Measurements from ENCODE around the gene KLHDC4.
A peak's percentile ranks its signal among the peaks of the same experiment; 100 is the strongest.

Gene KLHDC4

DNA sequence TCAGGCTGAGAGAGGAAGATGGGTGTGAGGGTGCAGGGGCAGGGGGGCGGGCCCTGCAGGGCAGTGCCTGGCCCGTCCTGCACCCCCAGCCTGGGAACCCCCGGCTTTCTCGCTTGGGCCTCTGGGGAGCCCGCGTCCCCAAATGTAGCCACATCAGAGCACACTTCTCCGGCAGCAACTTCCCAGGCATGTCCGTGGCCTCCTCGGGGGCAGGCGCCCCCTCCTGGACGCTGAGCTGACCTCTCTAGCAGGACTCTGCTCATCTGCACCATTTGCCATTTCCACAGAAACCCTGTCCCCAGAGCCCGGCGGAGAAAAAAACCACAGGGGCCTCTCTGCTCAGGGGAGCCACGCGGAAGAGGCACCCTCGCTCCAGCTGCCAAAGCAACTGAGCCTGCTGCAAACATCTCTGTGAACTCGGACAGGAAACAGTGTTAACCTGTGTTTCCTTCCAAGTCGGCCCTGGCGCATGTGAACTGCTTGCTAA lies 63.4 kb downstream of the KLHDC4 start:
- Histone ChIP-seq H3K27ac (ENCODE audit: low read depth, low read length) (no peak overlapping the region), H2AK5ac (ENCODE audit: low read length) (no peak overlapping the region), H3K79me1 (ENCODE audit: low read length) (peaks cover 2% of the 10 kb centered on the region), H3K4me3 (ENCODE audit: low read length) (no peak overlapping the region), H2BK15ac (replicated peaks; ENCODE audit: low read depth) (no peak overlapping the region), H3K27me3 (ENCODE audit: insufficient read depth, low read length, poor library complexity) (no peaks in the 10 kb centered on the region), H4K5ac (ENCODE audit: low read length) (no peak overlapping the region), H3K23ac (ENCODE audit: low read length) (no peak overlapping the region), H3K18ac (ENCODE audit: low read length) (no peak overlapping the region), H2BK5ac (ENCODE audit: low read length) (no peak overlapping the region), H3K4ac (ENCODE audit: low read depth, low read length) (no peak overlapping the region), H4K8ac (ENCODE audit: low read depth, low read length) (no peak overlapping the region), H3K4me1 (ENCODE audit: control insufficient read depth, low read depth, low read length) (no peaks in the 10 kb centered on the region), H3K36me3 (ENCODE audit: control insufficient read depth, insufficient read depth, low read length) (no peaks in the 10 kb centered on the region), H3K9ac (ENCODE audit: low read length) (no peak overlapping the region), H3K4me2 (ENCODE audit: low read length) (no peak overlapping the region), H3K79me2 (ENCODE audit: control insufficient read depth, insufficient read depth, low read length) (no peaks in the 10 kb centered on the region), H3K56ac (ENCODE audit: low read length) (no peak overlapping the region), H2BK120ac (ENCODE audit: low read depth, low read length) (no peak overlapping the region)
- no CpG with 5 or more reads among the region's 19 CpGs for whole genome bisulfite sequencing (ENCODE audit: extremely low coverage, insufficient coverage, low lambda C conversion rate)
- peak; percentile 58 for DNase-seq

DNA sequence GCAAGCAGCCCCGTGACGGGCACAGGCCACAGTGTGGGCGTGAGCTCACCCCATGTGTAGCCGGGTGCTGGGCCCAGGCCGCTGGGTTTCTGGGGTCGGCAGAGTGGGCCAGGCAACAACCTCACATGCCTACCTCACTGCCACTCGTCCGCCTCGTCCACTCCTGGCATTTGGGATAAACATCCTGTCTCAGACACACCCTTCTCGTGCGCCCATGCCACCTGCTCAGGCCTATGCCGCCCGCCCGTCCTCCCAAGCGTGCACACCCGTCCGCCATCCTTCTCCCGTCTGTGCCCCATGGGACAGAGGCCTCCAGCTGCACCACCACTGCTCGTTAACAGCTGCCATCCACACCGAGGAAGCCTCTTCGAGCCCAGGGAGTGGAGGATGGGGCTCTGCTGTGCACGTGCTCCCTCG lies 64.3 kb downstream of the KLHDC4 start:
- H3K36me3 ChIP-seq (ENCODE audit: control insufficient read depth, insufficient read depth, low read length): no peaks in the 10 kb centered on the region
- no peak overlapping the region for H3K27ac ChIP-seq (ENCODE audit: low read depth, low read length)

DNA sequence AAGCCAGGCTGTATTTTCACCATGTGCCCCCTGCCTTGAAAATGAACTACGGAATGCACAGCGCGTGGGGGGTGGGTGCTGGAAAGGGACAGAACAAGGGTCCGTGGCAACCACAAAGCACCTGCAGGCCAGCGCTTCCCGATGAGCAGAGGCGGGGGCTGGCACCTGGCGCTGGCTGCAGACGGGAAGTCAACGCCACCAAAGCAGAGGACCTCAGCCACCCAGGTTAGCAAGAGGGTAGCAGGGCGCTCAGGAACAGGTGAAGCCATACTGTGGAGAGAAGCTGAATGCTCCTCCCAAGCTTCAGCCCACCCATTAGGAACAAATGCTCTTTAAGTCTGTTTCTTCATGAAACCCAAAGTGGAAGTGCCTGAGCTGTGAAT lies 64.7 kb downstream of the KLHDC4 start:
- H3K4ac ChIP-seq (ENCODE audit: low read depth, low read length): no peak overlapping the region

More for the DNA sequence above, 64.3 kb downstream of the KLHDC4 start:
- no peak overlapping the region for H3K4ac ChIP-seq (ENCODE audit: low read depth, low read length)
- DNase-seq: no peak
- no peaks in the 10 kb centered on the region for H3K79me2 ChIP-seq (ENCODE audit: control insufficient read depth, insufficient read depth, low read length)
- H4K8ac ChIP-seq (ENCODE audit: low read depth, low read length): no peak overlapping the region
- H2BK5ac ChIP-seq (ENCODE audit: low read length): no peak overlapping the region
- H3K27me3 ChIP-seq (ENCODE audit: insufficient read depth, low read length, poor library complexity): no peaks in the 10 kb centered on the region
- H3K9ac ChIP-seq (ENCODE audit: low read length): no peak overlapping the region
- no peaks in the 10 kb centered on the region for H3K4me1 ChIP-seq (ENCODE audit: control insufficient read depth, low read depth, low read length)
- H3K23ac ChIP-seq (ENCODE audit: low read length): no peak overlapping the region
- H2BK15ac ChIP-seq (replicated peaks; ENCODE audit: low read depth): no peak overlapping the region
- H3K56ac ChIP-seq (ENCODE audit: low read length): no peak overlapping the region
- H3K79me1 ChIP-seq (ENCODE audit: low read length): peaks cover 2% of the 10 kb centered on the region
- H2AK5ac ChIP-seq (ENCODE audit: low read length): no peak overlapping the region
- H2BK120ac ChIP-seq (ENCODE audit: low read depth, low read length): no peak overlapping the region
- WGBS (ENCODE audit: extremely low coverage, insufficient coverage, low lambda C conversion rate): no CpG with 5 or more reads among the region's 23 CpGs
- no peak overlapping the region for H3K18ac ChIP-seq (ENCODE audit: low read length)
- no peak overlapping the region for H3K4me2 ChIP-seq (ENCODE audit: low read length)
- no peak overlapping the region for H3K4me3 ChIP-seq (ENCODE audit: low read length)
- no peak overlapping the region for H4K5ac ChIP-seq (ENCODE audit: low read length)

DNA sequence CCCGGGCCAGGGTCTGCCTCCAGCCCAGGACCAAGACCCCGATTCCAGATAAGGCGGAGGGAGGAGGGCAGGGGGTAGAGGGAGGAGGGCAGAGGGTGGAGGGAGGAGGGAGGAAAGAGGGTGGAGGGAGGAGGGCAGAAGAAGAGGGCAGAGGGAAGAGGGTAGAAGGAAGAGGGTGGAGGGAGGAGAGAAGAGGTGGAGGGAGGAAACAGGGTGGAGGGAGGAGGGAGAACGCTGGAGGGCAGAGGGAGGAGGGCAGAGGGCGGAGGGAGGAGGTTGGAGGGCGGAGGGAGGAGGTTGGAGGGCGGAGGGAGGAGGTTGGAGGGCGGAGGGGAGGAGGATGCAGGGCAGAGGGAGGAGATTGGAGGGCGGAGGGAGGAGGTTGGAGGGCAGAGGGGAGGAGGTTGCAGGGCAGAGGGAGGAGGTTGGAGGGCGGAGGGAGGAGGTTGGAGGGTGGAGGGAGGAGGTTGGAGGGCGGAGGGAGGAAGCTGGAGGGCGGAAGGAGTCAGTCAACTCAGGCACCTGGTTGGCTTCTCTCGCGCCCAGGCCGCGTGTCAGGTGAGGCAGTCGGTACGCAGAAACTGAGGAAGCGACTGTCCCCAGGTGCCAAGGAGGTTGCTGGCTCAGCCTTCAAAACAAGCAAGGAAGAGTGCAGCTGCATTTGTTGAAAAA lies 65.2 kb downstream of the KLHDC4 start:
- Histone ChIP-seq H2BK5ac (ENCODE audit: low read length) (no peak overlapping the region), H2AK5ac (ENCODE audit: low read length) (no peak overlapping the region), H2BK120ac (ENCODE audit: low read depth, low read length) (no peak overlapping the region), H2BK15ac (replicated peaks; ENCODE audit: low read depth) (no peak overlapping the region), H3K4ac (ENCODE audit: low read depth, low read length) (no peak overlapping the region), H3K36me3 (ENCODE audit: control insufficient read depth, insufficient read depth, low read length) (no peaks in the 10 kb centered on the region), H3K4me2 (ENCODE audit: low read length) (no peak overlapping the region), H4K5ac (ENCODE audit: low read length) (no peak overlapping the region), H3K27me3 (ENCODE audit: insufficient read depth, low read length, poor library complexity) (no peaks in the 10 kb centered on the region), H3K27ac (ENCODE audit: low read depth, low read length) (no peak overlapping the region), H3K56ac (ENCODE audit: low read length) (no peak overlapping the region), H4K8ac (ENCODE audit: low read depth, low read length) (no peak overlapping the region), H3K23ac (ENCODE audit: low read length) (no peak overlapping the region), H3K4me1 (ENCODE audit: control insufficient read depth, low read depth, low read length) (no peaks in the 10 kb centered on the region), H3K18ac (ENCODE audit: low read length) (no peak overlapping the region), H3K4me3 (ENCODE audit: low read length) (no peak overlapping the region), H3K79me2 (ENCODE audit: control insufficient read depth, insufficient read depth, low read length) (no peaks in the 10 kb centered on the region), H3K79me1 (ENCODE audit: low read length) (peaks cover 2% of the 10 kb centered on the region), H3K9ac (ENCODE audit: low read length) (no peak overlapping the region)
- no CpG with 5 or more reads among the region's 19 CpGs for WGBS (ENCODE audit: extremely low coverage, insufficient coverage, low lambda C conversion rate)
- DNase-seq: no peak

More for the DNA sequence above, 64.7 kb downstream of the KLHDC4 start:
- H3K9ac ChIP-seq (ENCODE audit: low read length): no peak overlapping the region
- H3K79me1 ChIP-seq (ENCODE audit: low read length): peaks cover 2% of the 10 kb centered on the region
- no peak overlapping the region for H2BK5ac ChIP-seq (ENCODE audit: low read length)
- no peak for DNase-seq
- no peaks in the 10 kb centered on the region for H3K79me2 ChIP-seq (ENCODE audit: control insufficient read depth, insufficient read depth, low read length)
- H2BK15ac ChIP-seq (replicated peaks; ENCODE audit: low read depth): no peak overlapping the region
- no peak overlapping the region for H2BK120ac ChIP-seq (ENCODE audit: low read depth, low read length)
- H3K4me3 ChIP-seq (ENCODE audit: low read length): no peak overlapping the region
- no peak overlapping the region for H3K56ac ChIP-seq (ENCODE audit: low read length)
- H3K23ac ChIP-seq (ENCODE audit: low read length): no peak overlapping the region
- WGBS (ENCODE audit: extremely low coverage, insufficient coverage, low lambda C conversion rate): no CpG with 5 or more reads among the region's 11 CpGs
- H3K4me2 ChIP-seq (ENCODE audit: low read length): no peak overlapping the region
- no peaks in the 10 kb centered on the region for H3K27me3 ChIP-seq (ENCODE audit: insufficient read depth, low read length, poor library complexity)
- no peaks in the 10 kb centered on the region for H3K36me3 ChIP-seq (ENCODE audit: control insufficient read depth, insufficient read depth, low read length)
- H3K4me1 ChIP-seq (ENCODE audit: control insufficient read depth, low read depth, low read length): no peaks in the 10 kb centered on the region
- no peak overlapping the region for H3K27ac ChIP-seq (ENCODE audit: low read depth, low read length)
- no peak overlapping the region for H3K18ac ChIP-seq (ENCODE audit: low read length)
- no peak overlapping the region for H4K8ac ChIP-seq (ENCODE audit: low read depth, low read length)
- no peak overlapping the region for H2AK5ac ChIP-seq (ENCODE audit: low read length)
- H4K5ac ChIP-seq (ENCODE audit: low read length): no peak overlapping the region

DNA sequence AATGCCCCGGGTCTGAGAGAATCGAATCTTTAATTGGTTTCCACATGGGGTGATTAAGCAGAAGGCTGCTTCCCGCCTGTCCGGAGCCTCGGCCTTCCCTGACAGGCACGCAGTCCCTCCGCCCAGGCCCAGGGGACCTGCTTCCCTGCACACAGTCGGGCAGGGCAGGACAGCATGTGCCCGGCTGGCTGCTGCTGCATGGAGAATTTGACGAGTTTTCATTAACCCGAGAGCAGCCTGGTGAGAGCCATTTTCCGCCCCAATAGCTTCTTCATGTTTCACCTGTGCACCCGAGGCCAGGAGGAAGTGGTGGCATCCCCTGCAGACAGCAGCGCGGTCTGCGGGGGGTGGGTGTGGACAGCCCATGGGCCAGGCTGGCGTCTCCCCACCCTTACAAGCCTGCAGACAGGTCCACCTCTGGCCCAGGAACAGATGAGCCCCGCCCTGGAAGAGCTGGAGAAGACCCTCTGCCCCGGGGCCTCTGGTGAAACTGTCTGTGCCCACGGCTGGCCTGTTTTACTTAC lies 67.0 kb downstream of the KLHDC4 start:
- H3K9ac ChIP-seq (ENCODE audit: low read length): no peak overlapping the region
- DNase-seq: no peak

DNA sequence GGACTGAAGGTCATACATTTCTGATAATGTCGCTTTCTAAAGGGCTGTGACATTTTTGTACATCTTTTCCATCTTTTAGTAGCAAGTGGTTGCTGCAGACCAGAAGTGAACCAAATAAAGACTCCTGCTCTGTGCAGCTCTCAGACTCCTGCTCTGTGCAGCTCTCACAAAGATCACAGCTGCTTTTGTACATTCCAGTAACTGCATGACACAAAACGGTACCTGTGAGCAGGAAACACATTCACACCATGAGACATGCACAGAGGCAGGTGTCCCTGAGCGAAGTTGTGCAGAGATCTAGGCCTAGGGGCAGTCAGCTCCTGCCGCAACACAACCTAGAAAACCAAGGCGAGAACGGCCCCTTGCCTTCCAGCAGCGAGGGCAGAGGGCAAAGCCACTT lies 67.5 kb downstream of the KLHDC4 start:
- no peak overlapping the region for H3K18ac ChIP-seq (ENCODE audit: low read length)
- no peak overlapping the region for H2BK15ac ChIP-seq (replicated peaks; ENCODE audit: low read depth)
- no peak overlapping the region for H3K23ac ChIP-seq (ENCODE audit: low read length)
- no peak overlapping the region for H2AK5ac ChIP-seq (ENCODE audit: low read length)
- no peak overlapping the region for H3K4me2 ChIP-seq (ENCODE audit: low read length)
- H3K4me3 ChIP-seq (ENCODE audit: low read length): no peak overlapping the region
- H3K27me3 ChIP-seq (ENCODE audit: insufficient read depth, low read length, poor library complexity): no peaks in the 10 kb centered on the region
- H3K4ac ChIP-seq (ENCODE audit: low read depth, low read length): no peak overlapping the region
- H4K8ac ChIP-seq (ENCODE audit: low read depth, low read length): no peak overlapping the region
- H3K9ac ChIP-seq (ENCODE audit: low read length): no peak overlapping the region
- no peaks in the 10 kb centered on the region for H3K79me1 ChIP-seq (ENCODE audit: low read length)
- DNase-seq: no peak
- no peaks in the 10 kb centered on the region for H3K4me1 ChIP-seq (ENCODE audit: control insufficient read depth, low read depth, low read length)
- H2BK5ac ChIP-seq (ENCODE audit: low read length): no peak overlapping the region
- H3K27ac ChIP-seq (ENCODE audit: low read depth, low read length): no peak overlapping the region
- no peak overlapping the region for H2BK120ac ChIP-seq (ENCODE audit: low read depth, low read length)
- H4K5ac ChIP-seq (ENCODE audit: low read length): no peak overlapping the region
- H3K36me3 ChIP-seq (ENCODE audit: control insufficient read depth, insufficient read depth, low read length): no peaks in the 10 kb centered on the region
- no peaks in the 10 kb centered on the region for H3K79me2 ChIP-seq (ENCODE audit: control insufficient read depth, insufficient read depth, low read length)
- WGBS (ENCODE audit: extremely low coverage, insufficient coverage, low lambda C conversion rate): no CpG with 5 or more reads among the region's 7 CpGs
- H3K56ac ChIP-seq (ENCODE audit: low read length): no peak overlapping the region

More for the DNA sequence above, 67.0 kb downstream of the KLHDC4 start:
- Histone ChIP-seq H2BK5ac (ENCODE audit: low read length) (no peak overlapping the region), H2AK5ac (ENCODE audit: low read length) (no peak overlapping the region), H4K5ac (ENCODE audit: low read length) (no peak overlapping the region), H3K23ac (ENCODE audit: low read length) (no peak overlapping the region), H3K4me1 (ENCODE audit: control insufficient read depth, low read depth, low read length) (no peaks in the 10 kb centered on the region), H3K79me1 (ENCODE audit: low read length) (no peaks in the 10 kb centered on the region), H2BK120ac (ENCODE audit: low read depth, low read length) (no peak overlapping the region), H3K4me2 (ENCODE audit: low read length) (no peak overlapping the region), H3K4ac (ENCODE audit: low read depth, low read length) (no peak overlapping the region), H3K18ac (ENCODE audit: low read length) (no peak overlapping the region), H3K27me3 (ENCODE audit: insufficient read depth, low read length, poor library complexity) (no peaks in the 10 kb centered on the region), H3K27ac (ENCODE audit: low read depth, low read length) (no peak overlapping the region), H4K8ac (ENCODE audit: low read depth, low read length) (no peak overlapping the region), H3K36me3 (ENCODE audit: control insufficient read depth, insufficient read depth, low read length) (no peaks in the 10 kb centered on the region), H3K56ac (ENCODE audit: low read length) (no peak overlapping the region), H3K4me3 (ENCODE audit: low read length) (no peak overlapping the region), H3K79me2 (ENCODE audit: control insufficient read depth, insufficient read depth, low read length) (no peaks in the 10 kb centered on the region), H2BK15ac (replicated peaks; ENCODE audit: low read depth) (no peak overlapping the region)
- WGBS (ENCODE audit: extremely low coverage, insufficient coverage, low lambda C conversion rate): no CpG with 5 or more reads among the region's 20 CpGs
